ENCODE results near the gene C1QTNF7. TPM values are rescaled to one million over a fixed set of nuclear protein-coding genes. Genes with fewer than 3 reads are reported as not detected.

The C1QTNF7 gene
- total and polyA plus RNA-seq, 2 experiments from 2014 or later: not detected

GRCh38 chr4:15479913-15480185 lies 52.0 kb downstream of the C1QTNF7 start:
- in situ Hi-C loops (cut with MboI): loop anchor here (25.0 kb wide), 1 partner anchor 482 kb away; the partner anchor contains the start of gene FGFBP2
- Histone ChIP-seq H2AFZ (peak overlapping the region; percentile 93), H3K4me2 (ENCODE audit: unreplicated experiment) (peak overlapping the region; percentile 85), H3K9me2 (ENCODE audit: insufficient read depth) (no peaks in the 10 kb centered on the region), H3K4me1 (ENCODE audit: insufficient read depth) (peaks cover 9% of the 10 kb centered on the region; the same call in 1 of the 2 replicates), H3K36me3 (ENCODE audit: low read depth) (no peaks in the 10 kb centered on the region), H3K9me3 (ENCODE audit: low read depth) (no peaks in the 10 kb centered on the region), H3K27me3 (replicated peaks; ENCODE audit: insufficient read depth) (no peaks in the 10 kb centered on the region), H3K4me3 (peak overlapping the region; percentile 74), H3K9ac (peak overlapping the region; percentile 82), H3K27ac (peak overlapping the region; percentile 53), H3F3A (ENCODE audit: insufficient read depth) (no peaks in the 10 kb centered on the region), H3K79me2 (ENCODE audit: insufficient read depth) (no peaks in the 10 kb centered on the region), H4K20me1 (ENCODE audit: insufficient read depth) (no peaks in the 10 kb centered on the region)
- 1 to 4% methylated on average over 3 of the region's 3 CpGs for WGBS, 2 experiments (ENCODE audit: low coverage in 1 of 2, low lambda C conversion rate in 2 of 2, missing lambda C conversion rate in 2 of 2)
- DNase-seq: peak; percentile 75
- TF ChIP-seq EZH2phosphoT487 (IDR thresholded peaks at IDR 0.05; ENCODE audit: insufficient read depth, low read depth) (no peak), EZH2 (IDR thresholded peaks at IDR 0.05; ENCODE audit: insufficient read depth, poor library complexity, severe bottlenecking) (no peak)

GRCh38 chr4:15481961-15482745 lies 54.3 kb downstream of the C1QTNF7 start:
- 61 to 68% methylated on average over 2 of the region's 2 CpGs for WGBS, 2 experiments (ENCODE audit: low coverage in 1 of 2, low lambda C conversion rate in 2 of 2, missing lambda C conversion rate in 2 of 2)
- DNase-seq: no peak
- H4K20me1 ChIP-seq (ENCODE audit: insufficient read depth): no peaks in the 10 kb centered on the region
- in situ Hi-C loops (cut with MboI): loop anchor here (25.0 kb wide), 1 partner anchor 480 kb away; the partner anchor contains the start of gene FGFBP2
- no peaks in the 10 kb centered on the region for H3K9me3 ChIP-seq (ENCODE audit: low read depth)
- no peak overlapping the region for H3K4me3 ChIP-seq
- H3K36me3 ChIP-seq (ENCODE audit: low read depth): no peaks in the 10 kb centered on the region
- peaks cover 9% of the 10 kb centered on the region; the same call in 1 of the 2 replicates for H3K4me1 ChIP-seq (ENCODE audit: insufficient read depth)
- H3K79me2 ChIP-seq (ENCODE audit: insufficient read depth): no peaks in the 10 kb centered on the region
- H3K27ac ChIP-seq: no peak overlapping the region
- no peak overlapping the region for H3K9ac ChIP-seq
- TF ChIP-seq EZH2phosphoT487 (IDR thresholded peaks at IDR 0.05; ENCODE audit: insufficient read depth, low read depth): no peak
- TF ChIP-seq EZH2 (IDR thresholded peaks at IDR 0.05; ENCODE audit: insufficient read depth, poor library complexity, severe bottlenecking): no peak
- H2AFZ ChIP-seq: no peak overlapping the region
- no peaks in the 10 kb centered on the region for H3K9me2 ChIP-seq (ENCODE audit: insufficient read depth)
- H3F3A ChIP-seq (ENCODE audit: insufficient read depth): no peaks in the 10 kb centered on the region; the same call in 1 of the 2 replicates
- no peaks in the 10 kb centered on the region for H3K27me3 ChIP-seq (replicated peaks; ENCODE audit: insufficient read depth)
- H3K4me2 ChIP-seq (ENCODE audit: unreplicated experiment): no peak overlapping the region

GRCh38 chr4:15482842-15483241 lies 55.0 kb downstream of the C1QTNF7 start:
- H3K4me3 ChIP-seq: no peak overlapping the region
- DNase-seq: no peak
- no peaks in the 10 kb centered on the region; the same call in 1 of the 2 replicates for H3F3A ChIP-seq (ENCODE audit: insufficient read depth)
- no peaks in the 10 kb centered on the region for H3K36me3 ChIP-seq (ENCODE audit: low read depth)
- H3K9me3 ChIP-seq (ENCODE audit: low read depth): no peaks in the 10 kb centered on the region
- H4K20me1 ChIP-seq (ENCODE audit: insufficient read depth): no peaks in the 10 kb centered on the region
- 55 to 57% methylated on average over 2 of the region's 2 CpGs for WGBS, 2 experiments (ENCODE audit: low coverage in 1 of 2, low lambda C conversion rate in 2 of 2, missing lambda C conversion rate in 2 of 2)
- H3K27me3 ChIP-seq (replicated peaks; ENCODE audit: insufficient read depth): no peaks in the 10 kb centered on the region
- TF ChIP-seq EZH2phosphoT487 (IDR thresholded peaks at IDR 0.05; ENCODE audit: insufficient read depth, low read depth) (no peak), EZH2 (IDR thresholded peaks at IDR 0.05; ENCODE audit: insufficient read depth, poor library complexity, severe bottlenecking) (no peak)
- H3K79me2 ChIP-seq (ENCODE audit: insufficient read depth): no peaks in the 10 kb centered on the region
- no peak overlapping the region for H3K27ac ChIP-seq
- H3K9me2 ChIP-seq (ENCODE audit: insufficient read depth): no peaks in the 10 kb centered on the region
- H3K4me2 ChIP-seq (ENCODE audit: unreplicated experiment): no peak overlapping the region
- H3K4me1 ChIP-seq (ENCODE audit: insufficient read depth): peaks cover 9% of the 10 kb centered on the region; the same call in 1 of the 2 replicates
- in situ Hi-C loops (cut with MboI): loop anchor here (25.0 kb wide), 1 partner anchor 479 kb away; the partner anchor contains the start of gene FGFBP2
- no peak overlapping the region for H2AFZ ChIP-seq
- no peak overlapping the region for H3K9ac ChIP-seq

GRCh38 chr4:15488136-15488535 lies 60.3 kb downstream of the C1QTNF7 start:
- DNase-seq: no peak
- in situ Hi-C loops (cut with MboI): loop anchor here (25.0 kb wide), 1 partner anchor 474 kb away; the partner anchor contains the start of gene FGFBP2
- no peak overlapping the region for H2AFZ ChIP-seq

More at GRCh38 chr4:15488136-15488535, 60.3 kb downstream of the C1QTNF7 start:
- H3K4me1 ChIP-seq (ENCODE audit: insufficient read depth): no peaks in the 10 kb centered on the region
- H3K9ac ChIP-seq: no peak overlapping the region
- no peak overlapping the region for H3K4me3 ChIP-seq
- H3K27ac ChIP-seq: no peak overlapping the region
- no peak overlapping the region for H3K4me2 ChIP-seq (ENCODE audit: unreplicated experiment)
- no peaks in the 10 kb centered on the region for H3K9me3 ChIP-seq (ENCODE audit: low read depth)
- H3K27me3 ChIP-seq (replicated peaks; ENCODE audit: insufficient read depth): no peaks in the 10 kb centered on the region
- no peaks in the 10 kb centered on the region for H3K79me2 ChIP-seq (ENCODE audit: insufficient read depth)
- TF ChIP-seq EZH2phosphoT487 (IDR thresholded peaks at IDR 0.05; ENCODE audit: insufficient read depth, low read depth): no peak
- no peak for TF ChIP-seq EZH2 (IDR thresholded peaks at IDR 0.05; ENCODE audit: insufficient read depth, poor library complexity, severe bottlenecking)
- peaks cover 5% of the 10 kb centered on the region; the same call in 1 of the 2 replicates for H3F3A ChIP-seq (ENCODE audit: insufficient read depth)
- no peaks in the 10 kb centered on the region for H4K20me1 ChIP-seq (ENCODE audit: insufficient read depth)
- H3K9me2 ChIP-seq (ENCODE audit: insufficient read depth): no peaks in the 10 kb centered on the region
- no peaks in the 10 kb centered on the region for H3K36me3 ChIP-seq (ENCODE audit: low read depth)
